ENCODE results near the gene LRRFIP1. TPM values are rescaled to one million over a fixed set of nuclear protein-coding genes. Genes with fewer than 3 reads are reported as not detected.

LRRFIP1 gene
- polyA plus RNA-seq, 2 of the 4 experiments (the other 2 are of a cell fraction), result 75.6 to 93.0 TPM

GRCh38 chr2:237614151-237614720 is 13.2 kb upstream of the LRRFIP1 start:
- no peak for FAIRE-seq
- CTCF ChIA-PET, result interaction anchor here (1.2 to 2.8 kb wide), 3 partner anchors 43 to 131 kb away, joined by 4 to 15 read pairs (median 4); no protein-coding TSS in a partner anchor
- 69% methylated on average over 9 of the region's 9 CpGs for WGBS (ENCODE audit: missing lambda C conversion rate)
- no peak overlapping the region for H3K4me3 ChIP-seq
- POLR2A ChIA-PET, result no interaction called here
- peak overlapping the region in 1 of 2 experiments; percentile 2; a peak in 2 of 6 replicates for H3K27ac ChIP-seq
- no peaks in the 10 kb centered on the region for H3K9me3 ChIP-seq
- peaks cover 8% of the 10 kb centered on the region for H3K4me1 ChIP-seq
- peak in 1 of 2 experiments; percentile 35 for DNase-seq (ENCODE audit: low read depth in 1 of 2, low spot score in 1 of 2)
- TF ChIP-seq CEBPB (IDR thresholded peaks at IDR 0.05) (peak; percentile 34 to 75; a peak in 2 of 4 replicates), EP300 (IDR thresholded peaks at IDR 0.05) (0 out of 5 replicates have a peak, but pooled peaks of 1 of the 2 experiments have one; percentile 24), ZC3H11A (IDR thresholded peaks at IDR 0.05) (no peak), ATOH8 (CRISPR knock-in tag; IDR thresholded peaks at IDR 0.05; ENCODE audit: low read depth) (no peak), JUN (IDR thresholded peaks at IDR 0.05) (0 out of 5 replicates have a peak, but pooled peaks of 1 of the 2 experiments have one; percentile 17), GATA3 (IDR thresholded peaks at IDR 0.05; ENCODE audit: borderline replicate concordance) (peak; percentile 73; the same call in 1 of the 2 replicates)
- H3K4me2 ChIP-seq, result peak overlapping the region; percentile 10; the same call in 1 of the 3 replicates
- peak; percentile 60 to 78; a peak in 4 of 6 replicates for ATAC-seq

- H3K4me2 ChIP-seq, result no peak overlapping the region
- DNase-seq (ENCODE audit: low read depth in 1 of 2, low spot score in 1 of 2), result no peak
- no peak overlapping the region for H3K4me3 ChIP-seq
- no peak for TF ChIP-seq CTCF (IDR thresholded peaks at IDR 0.05)
- TF ChIP-seq MAX (IDR thresholded peaks at IDR 0.05), result no peak
- no peak for TF ChIP-seq FOXS1 (CRISPR knock-in tag; IDR thresholded peaks at IDR 0.05)
- no peak for TF ChIP-seq RFX5 (IDR thresholded peaks at IDR 0.05)
- TF ChIP-seq EHF (CRISPR knock-in tag; IDR thresholded peaks at IDR 0.05), result no peak
- no peak for TF ChIP-seq FOSL2 (IDR thresholded peaks at IDR 0.05)
- TF ChIP-seq FOSL2 (CRISPR knock-in tag; IDR thresholded peaks at IDR 0.05), result no peak
- no peak for TF ChIP-seq GATA3 (IDR thresholded peaks at IDR 0.05; ENCODE audit: borderline replicate concordance)
- TF ChIP-seq ELK1 (IDR thresholded peaks at IDR 0.05; ENCODE audit: low read depth, low read length), result no peak
- no peak for TF ChIP-seq TFCP2L1 (CRISPR knock-in tag; IDR thresholded peaks at IDR 0.05)
- TF ChIP-seq MAFK (IDR thresholded peaks at IDR 0.05; ENCODE audit: partially characterized antibody), result no peak
- WGBS (ENCODE audit: missing lambda C conversion rate), result 57% methylated on average over 4 of the region's 4 CpGs
- ChIA-PET POLR2A (no interaction called here), CTCF (interaction anchor here (2.8 kb wide), 1 partner anchor 44 kb away, joined by 15 read pairs; no protein-coding TSS in a partner anchor)
- no peak for ATAC-seq
- peaks cover 8% of the 10 kb centered on the region for H3K4me1 ChIP-seq
- FAIRE-seq, result no peak
- H3K27ac ChIP-seq, result no peak overlapping the region
- no peaks in the 10 kb centered on the region for H3K9me3 ChIP-seq
These were observed 11.6 kb upstream of the LRRFIP1 start for GRCh38 chr2:237615631-237616249.

GRCh38 chr2:237616373-237616733 is 11.0 kb upstream of the LRRFIP1 start:
- Histone ChIP-seq H3K4me1 (peaks cover 8% of the 10 kb centered on the region), H3K4me3 (no peak overlapping the region), H3K27ac (no peak overlapping the region), H3K9me3 (no peaks in the 10 kb centered on the region), H3K4me2 (no peak overlapping the region)
- ChIA-PET CTCF (interaction anchor here (0.8 to 2.8 kb wide), 2 partner anchors 45 to 128 kb away, joined by 3 to 15 read pairs; no protein-coding TSS in a partner anchor), POLR2A (no interaction called here)
- DNase-seq (ENCODE audit: low read depth in 1 of 2, low spot score in 1 of 2) (no peak), FAIRE-seq (no peak), ATAC-seq (0 out of 6 replicates have a peak, but pooled peaks of 1 of the 2 experiments have one; percentile 20)
- TF ChIP-seq MAFK (IDR thresholded peaks at IDR 0.05; ENCODE audit: partially characterized antibody), result no peak
- no peak for TF ChIP-seq USF2 (IDR thresholded peaks at IDR 0.05)
- TF ChIP-seq RAD21 (conservative IDR thresholded peaks at IDR 0.05 in 1 of 2, IDR thresholded peaks at IDR 0.05 in 1 of 2), result no peak
- TF ChIP-seq ELK1 (IDR thresholded peaks at IDR 0.05; ENCODE audit: low read depth, low read length), result no peak
- TF ChIP-seq PBX3 (IDR thresholded peaks at IDR 0.05), result no peak
- no peak for TF ChIP-seq FOSB (CRISPR knock-in tag; IDR thresholded peaks at IDR 0.05)
- 71% methylated on average over 3 of the region's 3 CpGs for WGBS (ENCODE audit: missing lambda C conversion rate)

All from A549 (cell line).